ENCODE measurements around the gene TAS2R3. TPM values are rescaled to one million over a fixed set of nuclear protein-coding genes. Genes with fewer than 3 reads are reported as not detected.

Gene TAS2R3
- total and polyA plus RNA-seq, 9 of the 15 experiments (the other 6 are each of a cell fraction or from before 2014, with no cell fraction given): 0.37 to 1.9 (median 1.2) TPM; not detected in 2

DNA sequence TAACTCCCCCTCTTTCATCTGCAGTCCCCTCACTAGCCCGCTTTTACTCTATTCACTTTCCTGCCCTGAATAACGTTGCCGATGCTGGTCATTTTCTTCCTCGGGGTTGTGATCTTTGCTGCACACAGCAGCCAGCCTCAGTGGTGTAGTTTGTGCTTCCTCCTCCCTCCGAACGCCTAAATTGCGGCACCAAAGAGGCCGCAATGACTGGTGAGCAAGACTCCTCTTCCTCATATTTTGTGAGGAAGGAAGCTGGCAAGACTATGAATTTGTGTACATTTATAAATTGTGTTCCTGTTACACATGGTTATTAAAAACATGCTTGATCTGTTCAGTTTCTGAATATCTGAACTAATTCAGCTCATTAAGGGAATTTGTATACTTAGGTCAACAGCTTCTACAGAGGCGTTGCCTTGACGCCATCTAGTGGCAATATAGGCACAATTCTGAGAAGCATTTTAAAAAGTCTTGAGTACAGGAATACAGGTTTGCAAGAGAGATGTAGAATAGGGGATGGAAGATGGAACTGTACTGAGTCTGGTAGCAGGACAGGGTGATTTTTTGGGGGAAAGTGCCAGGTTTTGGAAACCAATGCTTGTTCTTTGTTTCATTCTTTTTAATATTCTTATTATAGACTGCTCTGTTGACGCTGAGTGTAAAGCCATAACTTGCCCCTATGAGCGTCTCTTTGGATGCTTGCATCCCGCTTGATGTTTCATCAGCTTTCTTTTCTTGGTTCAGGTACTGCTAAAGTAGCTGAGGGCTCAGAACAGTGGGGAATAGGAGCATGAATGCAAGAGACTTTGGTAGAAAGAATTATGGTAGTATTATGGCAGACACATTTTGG lies 22.0 kb downstream of the TAS2R3 start:
- WGBS (ENCODE audit: insufficient coverage, low coverage, missing lambda C conversion rate): 65% methylated on average over 13 of the region's 13 CpGs
- no peak overlapping the region for H3K4me2 ChIP-seq (ENCODE audit: insufficient read depth, low read length)
- no peaks in the 10 kb centered on the region for H3K9me1 ChIP-seq (ENCODE audit: control insufficient read depth, insufficient read depth, low read length)
- POLR2A ChIA-PET: interaction anchor here (0.6 to 1.0 kb wide), 3 partner anchors 16 to 1056 kb away, joined by 3 read pairs; no protein-coding TSS in a partner anchor
- no peaks in the 10 kb centered on the region for H4K20me1 ChIP-seq (replicated peaks; ENCODE audit: control insufficient read depth, insufficient read depth, low read length)
- no TSS peak for BruUV-seq (replicated peaks)
- no peaks in the 10 kb centered on the region for H3K4me1 ChIP-seq (replicated peaks in 1 of 2; ENCODE audit: control insufficient read depth in 2 of 2, insufficient read depth in 2 of 2, low read length in 2 of 2)
- intact Hi-C loops (cut with micrococcal nuclease) (loop anchor here (1.0 kb wide), 1 partner anchor 132 kb away; no protein-coding TSS in a partner anchor), in situ Hi-C loops (cut with MboI) (no loop called here)
- no peak overlapping the region for H3K4me3 ChIP-seq
- CTCF ChIA-PET (ENCODE audit: low intra/inter-chr PET ratio): no interaction called here
- no peak overlapping the region for H3K27ac ChIP-seq (ENCODE audit: extremely low read depth, low read depth, low read length)
- ATAC-seq: peak; percentile 95
- DNase-seq (ENCODE audit: extremely low read depth in 1 of 4, low spot score in 3 of 4): peak; percentile 41 to 74 (median 54)
- no peaks in the 10 kb centered on the region for H3K27me3 ChIP-seq (ENCODE audit: control insufficient read depth in 2 of 2, insufficient read depth in 2 of 2, low read length in 2 of 2)
- no peak overlapping the region for H3K9ac ChIP-seq (ENCODE audit: insufficient read depth in 1 of 2, low read depth in 2 of 2, low read length in 2 of 2)
- peak; percentile 89 for FAIRE-seq
- H3K79me2 ChIP-seq (ENCODE audit: control insufficient read depth, insufficient read depth, low read length): peaks cover 2% of the 10 kb centered on the region; the same call in 1 of the 3 replicates
- H3K9me3 ChIP-seq (replicated peaks; ENCODE audit: control insufficient read depth, insufficient read depth, low read depth, low read length): no peaks in the 10 kb centered on the region
- H2AFZ ChIP-seq (ENCODE audit: low read depth, low read length): no peak overlapping the region
- H3K36me3 ChIP-seq (ENCODE audit: control insufficient read depth, insufficient read depth, low read length): peaks cover 27% of the 10 kb centered on the region; the same call in 2 of the 3 replicates
- no peak for TF ChIP-seq ZNF175 (CRISPR knock-in tag; IDR thresholded peaks at IDR 0.05; ENCODE audit: low read depth)
- TF ChIP-seq CTBP1 (IDR thresholded peaks at IDR 0.05; ENCODE audit: borderline replicate concordance): no peak
- TF ChIP-seq GABPA (tag; conservative IDR thresholded peaks at IDR 0.05; ENCODE audit: low read depth): no peak
- TF ChIP-seq SP2 (IDR thresholded peaks at IDR 0.05; ENCODE audit: extremely low read depth, low read depth, low read length, poor library complexity, severe bottlenecking): no peak
- peak; percentile 12 for TF ChIP-seq DACH1 (IDR thresholded peaks at IDR 0.05; ENCODE audit: partially characterized antibody)
- TF ChIP-seq, protein P1, sequence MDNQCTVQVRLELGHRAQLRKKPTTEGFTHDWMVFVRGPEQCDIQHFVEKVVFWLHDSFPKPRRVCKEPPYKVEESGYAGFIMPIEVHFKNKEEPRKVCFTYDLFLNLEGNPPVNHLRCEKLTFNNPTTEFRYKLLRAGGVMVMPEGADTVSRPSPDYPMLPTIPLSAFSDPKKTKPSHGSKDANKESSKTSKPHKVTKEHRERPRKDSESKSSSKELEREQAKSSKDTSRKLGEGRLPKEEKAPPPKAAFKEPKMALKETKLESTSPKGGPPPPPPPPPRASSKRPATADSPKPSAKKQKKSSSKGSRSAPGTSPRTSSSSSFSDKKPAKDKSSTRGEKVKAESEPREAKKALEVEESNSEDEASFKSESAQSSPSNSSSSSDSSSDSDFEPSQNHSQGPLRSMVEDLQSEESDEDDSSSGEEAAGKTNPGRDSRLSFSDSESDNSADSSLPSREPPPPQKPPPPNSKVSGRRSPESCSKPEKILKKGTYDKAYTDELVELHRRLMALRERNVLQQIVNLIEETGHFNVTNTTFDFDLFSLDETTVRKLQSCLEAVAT (IDR thresholded peaks at IDR 0.05): no peak
- 0 out of 2 replicates have a peak, but pooled peaks have one; percentile 35 for TF ChIP-seq SMC3 (conservative IDR thresholded peaks at IDR 0.05; ENCODE audit: insufficient read depth, low read depth, low read length)
- peak in 1 of 2 experiments; percentile 73; a peak in 3 of 4 replicates for TF ChIP-seq RAD21 (CRISPR knock-in tag; conservative IDR thresholded peaks at IDR 0.05 in 1 of 2, IDR thresholded peaks at IDR 0.05 in 1 of 2)
- TF ChIP-seq, protein P2, sequence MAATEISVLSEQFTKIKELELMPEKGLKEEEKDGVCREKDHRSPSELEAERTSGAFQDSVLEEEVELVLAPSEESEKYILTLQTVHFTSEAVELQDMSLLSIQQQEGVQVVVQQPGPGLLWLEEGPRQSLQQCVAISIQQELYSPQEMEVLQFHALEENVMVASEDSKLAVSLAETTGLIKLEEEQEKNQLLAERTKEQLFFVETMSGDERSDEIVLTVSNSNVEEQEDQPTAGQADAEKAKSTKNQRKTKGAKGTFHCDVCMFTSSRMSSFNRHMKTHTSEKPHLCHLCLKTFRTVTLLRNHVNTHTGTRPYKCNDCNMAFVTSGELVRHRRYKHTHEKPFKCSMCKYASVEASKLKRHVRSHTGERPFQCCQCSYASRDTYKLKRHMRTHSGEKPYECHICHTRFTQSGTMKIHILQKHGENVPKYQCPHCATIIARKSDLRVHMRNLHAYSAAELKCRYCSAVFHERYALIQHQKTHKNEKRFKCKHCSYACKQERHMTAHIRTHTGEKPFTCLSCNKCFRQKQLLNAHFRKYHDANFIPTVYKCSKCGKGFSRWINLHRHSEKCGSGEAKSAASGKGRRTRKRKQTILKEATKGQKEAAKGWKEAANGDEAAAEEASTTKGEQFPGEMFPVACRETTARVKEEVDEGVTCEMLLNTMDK (IDR thresholded peaks at IDR 0.05; ENCODE audit: borderline replicate concordance, insufficient read depth, low read depth, low read length, poor library complexity, severe bottlenecking): peak; percentile 15
- TF ChIP-seq, protein P3, sequence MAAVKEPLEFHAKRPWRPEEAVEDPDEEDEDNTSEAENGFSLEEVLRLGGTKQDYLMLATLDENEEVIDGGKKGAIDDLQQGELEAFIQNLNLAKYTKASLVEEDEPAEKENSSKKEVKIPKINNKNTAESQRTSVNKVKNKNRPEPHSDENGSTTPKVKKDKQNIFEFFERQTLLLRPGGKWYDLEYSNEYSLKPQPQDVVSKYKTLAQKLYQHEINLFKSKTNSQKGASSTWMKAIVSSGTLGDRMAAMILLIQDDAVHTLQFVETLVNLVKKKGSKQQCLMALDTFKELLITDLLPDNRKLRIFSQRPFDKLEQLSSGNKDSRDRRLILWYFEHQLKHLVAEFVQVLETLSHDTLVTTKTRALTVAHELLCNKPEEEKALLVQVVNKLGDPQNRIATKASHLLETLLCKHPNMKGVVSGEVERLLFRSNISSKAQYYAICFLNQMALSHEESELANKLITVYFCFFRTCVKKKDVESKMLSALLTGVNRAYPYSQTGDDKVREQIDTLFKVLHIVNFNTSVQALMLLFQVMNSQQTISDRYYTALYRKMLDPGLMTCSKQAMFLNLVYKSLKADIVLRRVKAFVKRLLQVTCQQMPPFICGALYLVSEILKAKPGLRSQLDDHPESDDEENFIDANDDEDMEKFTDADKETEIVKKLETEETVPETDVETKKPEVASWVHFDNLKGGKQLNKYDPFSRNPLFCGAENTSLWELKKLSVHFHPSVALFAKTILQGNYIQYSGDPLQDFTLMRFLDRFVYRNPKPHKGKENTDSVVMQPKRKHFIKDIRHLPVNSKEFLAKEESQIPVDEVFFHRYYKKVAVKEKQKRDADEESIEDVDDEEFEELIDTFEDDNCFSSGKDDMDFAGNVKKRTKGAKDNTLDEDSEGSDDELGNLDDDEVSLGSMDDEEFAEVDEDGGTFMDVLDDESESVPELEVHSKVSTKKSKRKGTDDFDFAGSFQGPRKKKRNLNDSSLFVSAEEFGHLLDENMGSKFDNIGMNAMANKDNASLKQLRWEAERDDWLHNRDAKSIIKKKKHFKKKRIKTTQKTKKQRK (IDR thresholded peaks at IDR 0.05; ENCODE audit: borderline replicate concordance, low read depth, low read length): no peak
